Measurements from ENCODE around the gene DPM1.
A peak's percentile ranks its signal among the peaks of the same experiment; 100 is the strongest.

DPM1 gene

DNA sequence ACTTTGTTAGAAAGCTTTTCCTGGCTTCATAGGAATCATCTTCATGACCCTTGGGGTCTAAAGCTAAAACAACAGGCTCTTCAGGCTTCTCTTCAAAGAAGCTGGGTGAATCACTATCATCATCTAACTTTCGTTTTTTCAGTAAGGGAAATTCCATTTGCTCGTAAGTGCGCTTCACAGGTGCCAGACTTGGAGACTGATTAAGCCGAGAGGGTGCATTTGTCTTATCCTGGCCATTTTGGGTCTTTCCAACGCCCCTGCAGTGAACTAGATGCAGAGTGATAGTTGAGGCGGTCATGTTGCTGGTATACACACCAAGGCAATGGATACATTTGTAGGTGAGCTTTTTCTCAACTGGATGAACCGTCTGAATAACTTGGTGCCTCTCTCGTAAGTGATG lies 65.9 kb downstream of the DPM1 start:
- DNase-seq: peak; percentile 23

DNA sequence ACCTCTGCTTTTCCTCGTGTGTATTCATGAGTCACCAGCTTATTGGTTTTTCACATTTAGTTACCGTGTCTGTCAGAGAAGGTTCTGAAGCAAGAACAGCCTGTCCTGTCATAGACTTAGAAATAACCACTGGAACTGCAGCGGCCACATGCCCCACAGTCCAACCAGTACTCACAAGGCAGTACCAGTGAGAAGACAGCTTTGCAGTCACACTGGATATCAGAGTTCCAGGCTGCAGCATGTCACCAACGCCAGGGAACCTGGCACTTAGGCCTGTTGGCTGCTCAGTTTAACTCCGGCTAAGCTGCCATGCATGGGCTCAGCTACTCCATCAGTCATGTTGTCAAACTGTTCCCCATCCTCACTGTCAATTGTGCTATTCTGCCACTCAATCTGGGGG lies 67.2 kb downstream of the DPM1 start:
- peak; percentile 22 for DNase-seq

DNA sequence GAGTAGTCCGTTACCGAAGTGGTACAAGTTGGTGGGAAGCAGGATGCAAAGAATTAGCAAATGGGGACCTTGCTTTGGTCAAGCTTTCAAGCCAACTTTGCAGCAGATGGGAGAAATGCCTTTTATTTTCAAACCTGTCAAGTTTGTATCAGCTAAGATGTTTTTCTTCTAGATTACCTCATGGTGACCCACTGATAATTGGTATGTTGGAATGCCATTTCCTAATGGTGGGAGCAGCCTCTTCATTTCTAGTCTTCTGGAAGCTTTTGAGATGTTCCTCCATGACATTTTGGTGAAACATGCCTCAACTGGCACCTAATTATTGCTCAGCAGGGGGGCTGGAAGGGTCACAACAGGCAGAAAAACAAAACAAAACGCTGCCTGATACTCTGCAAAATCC lies 70.8 kb downstream of the DPM1 start:
- DNase-seq: no peak

DNA sequence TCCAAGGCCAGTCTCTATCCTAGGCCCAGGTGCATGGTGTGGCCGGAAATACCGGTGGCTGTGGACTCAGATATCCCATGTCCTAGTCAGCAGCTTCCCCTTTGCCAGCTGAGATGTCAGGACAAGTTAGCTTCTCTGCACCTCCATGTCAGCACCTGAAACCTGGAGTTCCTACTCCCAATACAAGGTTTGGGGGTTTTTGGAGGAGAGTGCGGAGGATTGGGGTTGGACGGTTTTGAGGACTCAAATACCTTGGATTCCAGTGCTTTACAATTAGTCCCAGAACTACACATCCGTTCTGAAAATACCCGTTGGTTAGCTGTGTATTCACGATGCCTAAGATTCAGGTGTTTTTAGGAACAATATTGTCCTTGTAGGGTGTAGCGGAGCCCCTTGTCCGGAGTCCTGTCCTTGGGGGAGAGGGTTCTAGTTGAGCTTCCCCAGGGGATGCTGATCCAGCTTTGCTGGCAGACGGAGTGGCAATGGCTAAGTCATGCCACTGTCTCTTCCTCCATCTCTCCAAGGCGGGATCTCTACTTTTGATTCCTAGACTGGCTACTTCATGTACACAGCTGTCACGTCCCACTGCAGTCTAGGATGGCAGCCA lies 72.0 kb downstream of the DPM1 start:
- DNase-seq: peak; percentile 44

DNA sequence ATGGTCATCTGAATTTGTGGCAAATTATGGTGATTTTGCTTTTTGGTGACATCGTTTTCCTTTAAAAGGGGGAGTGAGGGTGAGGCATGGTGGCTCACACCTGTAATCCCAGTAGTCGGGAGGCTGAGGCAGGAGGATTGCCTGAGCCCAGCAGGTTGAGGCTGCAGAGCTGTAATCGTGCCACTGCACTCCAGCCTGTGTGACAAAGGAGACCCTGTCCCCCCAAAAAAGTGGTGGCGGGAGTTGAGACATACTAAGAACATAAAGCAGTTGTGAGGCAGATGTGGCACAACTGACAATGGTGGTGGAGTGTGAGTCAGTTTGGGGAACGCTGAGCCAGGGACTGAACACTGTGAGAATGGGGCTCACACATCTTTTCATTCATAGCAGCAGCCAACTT lies 72.6 kb downstream of the DPM1 start:
- peak; percentile 51 for DNase-seq

DNA sequence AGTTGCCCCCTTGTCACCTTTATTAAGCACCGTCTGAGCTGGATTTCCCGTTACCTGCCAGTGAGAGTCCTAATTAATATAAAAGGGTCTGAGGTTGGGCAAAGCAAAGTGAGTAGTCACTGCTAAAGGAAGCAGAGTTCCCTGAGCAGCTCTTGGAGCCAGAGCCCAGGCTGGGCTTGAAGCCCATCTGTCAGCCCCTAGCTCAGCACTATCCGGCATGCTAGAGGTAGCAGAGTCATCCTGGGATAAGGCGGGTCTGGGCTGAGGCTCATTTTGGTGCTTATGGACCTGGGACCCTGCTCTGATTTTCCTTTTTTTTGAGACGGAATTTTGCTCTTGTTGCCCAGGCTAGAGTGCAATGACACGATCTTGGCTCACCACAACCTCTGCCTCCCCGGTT lies 73.3 kb downstream of the DPM1 start:
- peak; percentile 43 for DNase-seq

Data from islet precursor cell (in vitro differentiated cells).